Fibroblast of skin of scalp (primary cell): ENCODE data around the gene CDK6.
"Not testable (repeated sequence)": the region's sequence is repeated elsewhere in the genome, so short reads cannot be mapped to it uniquely, and the experiment has no call there.

Experiments
- DNase-seq: peaks from one replicate; pipeline ENCODE4 v3.0.0-alpha.2; 2013

Gene CDK6

DNA sequence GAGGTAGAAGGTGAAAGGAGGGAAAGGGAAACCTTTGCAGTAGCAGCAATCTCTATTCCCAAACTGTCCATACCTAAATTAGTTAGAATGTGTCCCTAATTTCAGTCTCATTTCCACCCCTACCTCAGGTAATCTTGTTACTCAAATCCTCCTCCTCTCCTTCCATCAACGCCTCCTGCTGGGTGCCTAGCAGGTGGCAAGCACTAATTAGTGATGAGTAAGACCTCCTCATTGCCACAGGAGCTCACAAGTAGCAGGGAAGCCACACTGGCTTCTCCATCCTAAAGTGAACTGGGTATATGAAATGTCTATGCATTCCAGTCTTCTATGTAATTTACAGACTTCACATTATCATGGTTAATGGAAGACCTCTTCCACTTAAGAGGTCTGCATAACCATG lies 220.5 kb downstream of the CDK6 start:
- DNase-seq: no peak

DNA sequence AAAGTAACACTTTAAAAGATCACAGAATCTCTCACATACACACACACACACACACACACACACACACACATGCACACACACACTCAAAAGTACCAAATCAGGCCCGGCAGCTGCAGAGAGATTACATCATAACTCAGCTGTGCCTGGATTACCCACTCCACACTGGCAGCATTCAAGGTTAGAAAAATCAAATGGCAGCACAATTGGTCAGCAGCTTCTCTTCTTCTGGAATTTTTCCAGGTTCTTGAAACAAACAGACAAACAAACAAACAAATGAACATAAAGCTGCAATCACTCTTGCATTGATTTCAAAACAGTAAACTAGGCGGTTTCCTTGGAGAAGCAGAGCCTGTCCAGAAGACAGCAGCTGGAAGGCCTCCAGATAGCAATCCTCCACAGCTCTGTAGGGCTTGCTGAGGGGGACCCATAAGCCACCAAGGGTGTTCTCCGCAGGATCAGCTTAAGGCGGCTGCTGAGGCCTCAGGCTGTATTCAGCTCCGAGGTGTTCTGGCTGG lies 221.7 kb downstream of the CDK6 start:
- DNase-seq: no peak

DNA sequence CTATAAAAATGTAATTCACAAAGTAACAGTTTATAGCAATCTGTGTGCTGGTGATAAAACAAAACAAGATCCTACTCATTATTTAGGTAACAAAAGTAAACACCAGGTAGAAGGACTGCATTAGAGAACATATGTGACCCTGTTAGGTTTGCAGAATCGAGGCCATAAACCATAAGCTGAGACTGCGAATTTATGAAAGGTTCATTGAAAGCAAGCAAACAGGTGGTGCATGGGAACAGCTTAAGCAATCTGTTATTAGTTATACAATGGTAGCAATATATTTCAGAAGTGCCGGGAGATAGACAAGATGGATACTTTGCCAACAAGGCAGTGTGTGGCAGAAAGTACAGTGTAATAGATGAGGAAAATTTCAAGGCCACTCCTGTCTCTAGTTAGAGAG lies 222.7 kb downstream of the CDK6 start:
- DNase-seq: no peak

DNA sequence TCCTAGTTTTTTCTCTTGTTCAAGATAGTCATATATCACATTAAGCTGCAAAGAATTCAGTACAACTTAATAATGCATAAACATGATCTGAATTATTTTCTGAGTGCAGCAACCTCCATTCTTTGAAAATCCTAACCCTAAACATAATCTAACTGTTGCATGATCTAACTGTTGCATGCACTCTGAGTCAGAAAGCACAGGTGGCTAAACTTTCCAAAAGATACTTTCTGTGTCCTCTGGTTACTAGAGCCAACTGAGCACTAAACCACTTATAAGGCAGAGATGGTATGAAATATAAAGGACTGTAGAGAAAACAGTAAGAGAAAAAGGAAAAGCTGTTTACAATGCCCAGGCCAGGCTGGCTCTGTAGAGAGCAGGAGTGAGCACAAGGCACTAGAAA lies 223.2 kb downstream of the CDK6 start:
- no peak for DNase-seq

DNA sequence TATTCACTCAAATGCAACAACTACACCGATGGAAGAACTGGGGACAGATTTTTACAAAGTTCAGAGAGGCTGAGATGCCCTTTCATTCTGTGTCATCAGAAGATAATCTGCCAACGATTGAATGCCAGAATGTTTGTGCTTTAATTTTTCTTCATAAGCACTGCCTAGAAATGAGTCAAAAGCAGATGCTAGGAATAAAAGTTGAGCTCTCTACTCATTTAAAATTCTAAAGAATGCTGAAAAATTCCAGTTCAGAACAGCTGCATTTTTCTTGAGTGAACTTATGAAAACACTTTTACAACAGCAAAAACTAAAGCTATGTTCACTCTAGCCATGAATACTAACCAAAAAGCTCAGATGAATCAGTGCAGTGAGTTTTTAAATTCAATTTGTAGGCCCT lies 223.9 kb downstream of the CDK6 start:
- DNase-seq: peak; percentile 83

DNA sequence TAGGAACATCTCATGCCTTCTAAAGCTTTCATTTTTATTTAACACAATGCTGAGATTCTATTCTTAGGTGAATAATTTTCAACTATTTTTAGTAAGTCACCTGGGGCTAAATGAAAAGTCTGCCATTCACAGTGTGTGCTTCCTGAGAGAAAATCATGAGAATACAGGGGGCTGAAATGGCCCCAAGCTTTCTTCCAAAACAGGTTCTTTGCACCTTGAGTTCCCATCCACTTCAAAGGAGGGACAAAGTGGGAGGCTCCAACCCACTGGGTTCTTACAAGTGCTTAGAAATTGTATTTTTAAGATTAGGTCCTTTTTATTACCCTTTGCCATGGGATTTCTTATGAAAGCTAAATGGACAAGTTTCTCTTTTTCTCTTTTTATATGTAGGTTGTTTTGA lies 224.6 kb downstream of the CDK6 start:
- no peak for DNase-seq

DNA sequence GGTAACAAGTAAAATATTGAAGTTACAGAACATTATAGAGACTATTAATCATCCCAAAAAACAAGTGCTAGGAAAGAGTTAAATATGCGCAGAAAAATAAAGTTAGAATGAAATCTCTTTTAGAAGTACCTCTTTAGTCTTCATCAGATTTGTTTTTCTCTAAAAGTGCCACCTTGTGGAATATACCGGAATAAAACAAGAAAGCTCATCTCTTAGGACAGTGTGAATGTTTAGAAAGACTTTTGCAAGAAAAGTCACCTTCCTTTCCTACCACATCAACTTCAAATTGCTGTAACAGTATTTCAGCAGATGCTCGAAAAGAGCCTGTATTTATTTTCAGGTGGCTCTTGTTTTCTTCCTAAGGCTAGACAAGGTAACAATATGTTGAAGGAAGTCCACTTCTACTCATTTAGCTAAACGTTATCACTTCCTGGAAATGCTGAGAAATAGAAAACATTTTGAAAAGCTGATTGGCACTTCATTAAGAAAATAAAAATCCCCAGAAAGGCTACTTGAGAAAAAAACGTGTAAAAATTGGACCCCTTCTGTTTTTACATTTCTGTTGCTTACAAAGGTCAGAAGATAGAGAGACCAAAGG lies 226.4 kb downstream of the CDK6 start:
- DNase-seq: peak; percentile 29

DNA sequence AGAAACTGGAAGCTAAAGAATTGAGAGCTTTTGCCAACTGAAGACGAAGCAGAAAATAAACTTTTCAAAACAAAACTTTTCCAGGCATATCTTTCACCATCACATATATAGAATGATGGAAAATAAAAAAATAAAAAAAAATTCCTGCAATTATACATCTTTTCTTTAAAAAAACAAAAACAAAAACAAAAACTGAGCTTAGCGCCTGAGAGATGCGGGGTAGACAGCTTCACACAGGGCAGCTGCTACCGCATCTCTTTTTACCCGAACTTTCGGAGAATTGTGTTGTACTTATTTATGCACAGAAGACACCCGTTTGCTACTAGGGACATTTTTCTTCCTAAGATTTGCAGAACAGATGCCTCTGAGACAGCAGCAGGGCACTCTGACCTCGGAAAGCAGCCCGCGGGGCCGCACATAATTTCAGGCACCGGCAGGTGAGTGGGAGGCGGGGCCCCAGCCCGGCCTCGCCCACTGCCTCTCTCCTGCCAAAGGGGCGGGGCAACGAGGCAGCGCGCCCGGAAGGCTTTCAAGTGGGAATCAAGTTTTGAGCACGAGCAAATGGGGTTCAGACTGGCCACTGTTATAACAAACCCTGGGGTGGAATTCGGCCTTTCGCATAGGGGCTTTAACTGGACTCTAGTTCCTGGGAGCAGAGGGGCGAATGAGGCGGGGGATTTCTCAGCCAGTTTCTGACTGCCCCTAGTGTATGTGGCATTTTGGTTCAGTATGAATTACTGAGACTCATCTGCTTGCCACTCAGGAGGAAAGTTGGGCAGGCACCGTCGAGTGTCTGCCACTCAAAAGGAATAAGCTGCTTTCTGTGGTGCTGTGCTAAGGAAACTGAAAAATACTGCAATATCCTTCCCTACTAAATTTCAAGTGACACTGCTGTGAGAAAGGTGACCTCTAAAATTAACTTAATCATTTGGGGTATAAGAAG lies 227.7 kb downstream of the CDK6 start:
- no peak for DNase-seq

DNA sequence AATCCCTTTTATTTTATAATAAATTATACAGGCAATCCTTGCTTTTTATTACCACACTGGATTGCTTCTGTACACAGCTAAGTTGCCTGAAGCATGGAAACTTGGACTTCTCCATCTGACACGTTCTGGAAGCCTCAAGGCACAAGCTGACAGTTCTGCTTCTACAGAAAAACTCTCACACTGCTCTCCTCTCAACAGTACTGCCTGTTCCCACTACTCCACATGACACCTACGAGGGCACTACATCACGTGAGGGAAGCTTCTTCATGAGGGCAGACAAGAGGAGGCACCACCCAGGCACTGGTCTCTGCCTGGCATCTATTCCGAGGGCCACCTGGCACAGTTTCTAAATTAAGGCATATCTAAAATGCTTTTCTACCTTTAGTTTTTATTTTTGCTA lies 229.4 kb downstream of the CDK6 start:
- DNase-seq: no peak

DNA sequence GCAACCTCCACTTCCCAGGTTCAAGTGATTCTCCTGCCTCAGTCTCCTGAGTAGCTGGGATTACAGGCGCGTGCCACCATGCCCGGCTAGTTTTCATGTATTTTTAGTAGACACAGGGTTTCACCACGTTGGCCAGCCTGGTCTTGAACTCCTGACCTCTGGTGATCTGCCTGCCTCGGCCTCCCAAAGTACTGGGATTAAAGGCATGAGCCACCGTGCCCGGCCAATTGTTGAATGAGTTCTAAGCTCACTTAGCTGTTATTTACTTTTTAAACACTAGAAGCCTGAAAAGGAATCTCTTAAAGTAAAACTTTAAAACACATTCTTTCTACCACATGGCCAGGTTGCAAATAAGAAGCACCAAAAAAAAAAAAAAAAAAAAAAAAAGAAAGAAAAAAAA lies 231.9 kb downstream of the CDK6 start:
- DNase-seq: not testable (repeated sequence)

DNA sequence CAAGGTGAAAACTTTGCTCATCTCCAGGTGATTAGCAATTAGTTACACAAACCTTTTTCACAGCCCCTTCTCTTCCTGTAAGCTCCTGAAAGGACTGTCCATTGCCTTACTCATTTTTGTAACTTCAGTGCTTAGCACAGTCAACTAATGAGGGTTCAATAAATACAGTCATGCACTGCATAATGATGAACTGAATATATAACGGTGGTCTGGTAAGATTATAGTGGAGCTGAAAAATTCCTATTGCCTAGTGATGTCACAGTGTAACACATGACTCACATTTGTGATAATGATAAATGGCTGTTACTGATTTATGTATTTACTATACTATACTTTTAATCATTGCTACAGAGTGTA lies 233.3 kb downstream of the CDK6 start:
- no peak for DNase-seq

DNA sequence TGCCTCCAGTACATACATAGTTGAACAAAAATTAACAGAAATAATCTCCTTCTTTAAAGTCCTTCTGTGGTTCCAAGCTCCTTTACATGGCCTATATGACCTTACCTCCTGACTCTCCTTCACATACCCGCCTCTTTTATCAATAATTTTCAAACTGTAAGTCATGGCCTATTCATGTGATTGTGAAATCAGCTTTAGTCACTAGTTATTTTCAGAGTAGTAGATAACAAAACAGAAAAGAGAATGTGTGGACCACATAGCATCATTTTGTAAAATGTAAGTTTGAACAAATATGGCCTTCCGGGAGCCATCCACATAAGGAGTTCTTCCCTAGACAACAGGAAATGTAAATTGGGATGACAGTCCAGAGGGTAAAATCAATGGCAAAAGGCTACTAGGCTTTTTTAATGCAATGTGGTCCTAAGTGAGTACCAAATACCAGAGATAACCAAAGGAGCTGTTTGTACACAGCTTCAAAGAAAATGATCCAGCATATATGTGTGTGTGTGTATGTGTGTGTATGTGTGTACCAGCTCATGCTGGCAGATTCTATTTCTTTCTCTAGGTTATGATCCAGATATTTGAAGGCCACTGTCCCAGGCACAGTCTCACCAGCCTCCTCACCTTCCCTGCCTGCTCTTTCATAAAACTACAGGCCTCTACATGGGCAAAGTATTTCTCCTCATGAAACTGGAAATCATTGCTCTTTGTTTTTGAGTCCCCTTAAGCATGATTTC lies 233.9 kb downstream of the CDK6 start:
- DNase-seq: no peak

DNA sequence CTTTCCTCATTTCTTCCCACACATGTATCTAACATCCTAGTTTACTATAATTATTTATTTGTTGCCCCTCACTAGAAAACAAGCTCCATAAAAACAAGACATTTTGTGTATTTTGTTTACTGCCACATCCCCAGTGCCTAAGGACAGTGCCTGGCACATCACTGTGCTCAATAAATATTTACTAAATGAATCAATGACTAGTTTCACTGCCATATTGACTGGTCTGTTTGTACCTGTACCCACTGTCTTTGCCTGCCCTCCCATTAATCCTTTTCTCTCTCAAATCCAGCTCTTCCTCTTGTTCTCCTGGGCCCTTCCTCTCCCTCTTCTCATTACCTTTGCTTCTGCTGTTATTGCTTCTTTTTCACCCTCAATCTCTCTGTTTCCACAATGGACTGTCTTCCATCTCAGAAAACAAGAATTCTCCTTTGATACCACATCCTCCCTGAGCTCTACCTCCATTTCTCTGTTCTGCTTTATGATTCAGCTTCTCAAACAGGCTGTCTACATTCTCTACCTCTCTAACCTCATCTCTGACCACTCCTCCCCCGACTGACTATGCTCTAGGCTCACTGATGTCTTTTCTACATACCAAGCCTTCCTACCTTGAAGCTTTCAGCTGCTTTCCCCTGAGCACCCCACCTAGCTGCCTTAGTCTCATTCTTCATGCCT lies 237.9 kb downstream of the CDK6 start:
- no peak for DNase-seq

DNA sequence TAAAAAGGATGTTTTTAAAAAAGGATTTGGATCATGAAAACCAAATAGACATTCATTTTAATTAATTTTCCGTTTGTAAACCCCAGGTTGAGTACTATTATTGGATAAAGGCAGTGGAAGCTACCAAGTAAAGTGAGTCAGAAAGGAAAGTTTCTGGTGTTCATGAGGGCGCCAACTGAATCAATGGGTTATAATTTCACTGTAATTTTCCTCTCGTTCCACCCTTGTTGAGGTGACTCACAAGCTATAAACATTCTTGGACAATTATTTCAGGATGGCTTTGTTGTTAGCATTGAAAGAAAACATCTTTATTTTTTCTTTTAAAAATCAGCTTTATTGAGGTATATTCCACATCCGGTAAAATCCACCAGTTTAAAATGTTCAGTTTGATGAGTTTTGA lies 241.1 kb downstream of the CDK6 start:
- peak; percentile 20 for DNase-seq

DNA sequence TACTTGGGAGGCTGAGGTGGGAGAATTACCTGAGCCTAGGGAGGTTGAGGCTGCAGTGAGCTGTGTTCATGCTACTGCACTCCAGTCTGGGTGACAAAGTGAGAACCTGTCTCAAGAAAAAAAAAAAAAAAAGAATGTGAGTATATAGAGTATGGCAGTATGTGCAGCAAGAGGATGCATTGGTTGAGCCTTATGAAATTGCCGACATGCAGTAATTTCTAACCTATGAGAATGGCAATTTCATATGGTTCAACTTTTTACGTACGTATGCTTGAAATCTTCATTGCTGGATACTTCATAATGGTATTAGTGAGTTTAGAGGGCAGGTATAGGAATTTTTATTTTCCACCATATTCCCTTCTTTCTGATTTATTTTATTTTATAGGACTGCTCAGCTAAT lies 241.6 kb downstream of the CDK6 start:
- DNase-seq: no peak

DNA sequence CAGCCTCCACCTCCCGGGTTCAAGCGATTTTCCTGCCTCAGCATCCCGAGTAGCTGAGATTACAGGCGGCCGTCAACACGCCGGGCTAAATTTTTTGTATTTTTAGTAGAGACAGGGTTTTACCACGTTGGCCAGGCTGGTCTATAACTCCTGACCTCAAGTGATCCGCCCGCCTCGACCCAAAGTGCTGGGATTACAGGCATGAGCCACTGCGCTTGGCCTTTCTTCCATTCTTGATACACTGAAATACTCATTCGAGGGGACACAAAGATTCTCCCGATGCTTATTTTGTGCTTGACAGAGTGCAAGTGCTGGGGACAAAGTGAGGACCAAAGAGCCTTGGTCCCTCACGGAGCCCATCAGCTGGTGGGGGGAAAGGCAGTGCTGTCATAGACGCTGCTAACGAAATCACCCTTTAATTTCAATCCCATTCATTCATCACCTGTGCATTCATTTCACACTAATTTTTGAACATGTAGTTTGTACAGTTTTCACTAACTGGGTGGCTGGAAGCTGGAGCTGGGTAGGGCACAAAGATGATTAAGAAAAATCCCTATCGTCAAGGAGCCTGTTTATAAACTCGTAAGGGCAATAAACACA lies 245.6 kb downstream of the CDK6 start:
- DNase-seq: no peak

DNA sequence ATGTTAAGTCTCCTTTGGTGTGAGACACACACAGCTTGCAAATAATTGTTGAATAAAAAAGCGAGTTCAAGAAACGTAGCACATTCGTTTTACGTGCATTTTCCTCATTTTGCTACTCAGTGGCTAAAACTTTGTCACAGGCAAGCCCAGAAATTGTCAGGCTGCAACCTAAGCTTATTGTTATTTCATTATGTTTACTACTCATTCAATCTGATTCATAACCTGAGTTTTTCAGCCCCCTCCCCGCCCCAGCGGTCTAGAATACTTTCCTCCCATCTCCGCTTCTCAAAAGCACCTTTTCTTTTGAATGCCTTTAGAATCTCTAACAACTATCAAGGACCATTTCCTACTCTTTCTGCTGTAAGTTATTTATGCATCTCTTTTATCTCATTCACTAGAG lies 247.3 kb downstream of the CDK6 start:
- no peak for DNase-seq

DNA sequence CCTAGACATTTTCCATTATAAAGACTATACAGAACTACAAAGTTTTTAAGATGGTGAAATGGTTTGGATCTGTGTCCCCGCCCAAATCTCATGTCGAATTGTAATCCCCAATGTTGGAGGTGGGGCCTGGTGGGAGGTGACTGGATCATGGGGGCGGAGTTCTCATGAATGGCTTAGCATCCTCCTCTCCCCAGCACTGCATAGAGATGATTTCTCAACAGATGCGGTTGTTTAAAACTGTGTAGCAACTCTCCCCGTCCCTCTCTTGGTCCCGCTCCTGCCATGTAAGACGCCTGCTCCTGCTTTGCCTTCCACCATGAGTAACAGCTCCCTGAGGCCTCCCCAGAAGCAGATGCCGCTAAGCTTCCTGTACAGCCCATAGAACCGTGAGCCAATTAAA lies 247.8 kb downstream of the CDK6 start:
- DNase-seq: no peak

DNA sequence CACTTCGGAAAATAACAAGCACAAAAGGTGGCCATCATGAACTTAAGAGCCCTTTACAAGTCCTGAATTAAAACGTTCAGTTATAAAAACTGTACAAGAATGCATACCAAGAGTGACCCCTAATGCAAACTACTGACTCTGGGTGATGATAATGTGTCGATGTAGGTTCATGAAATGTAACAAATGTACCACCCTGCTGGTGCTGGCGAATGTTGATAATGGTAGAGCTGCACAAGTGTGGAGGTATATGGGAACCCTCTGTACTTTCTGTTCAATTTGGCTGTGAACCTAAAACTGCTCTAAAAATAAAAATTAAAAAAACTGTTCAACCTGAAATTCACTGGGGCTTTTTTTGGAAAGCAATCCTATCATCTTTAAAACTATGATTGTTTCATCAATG lies 249.5 kb downstream of the CDK6 start:
- DNase-seq: no peak

DNA sequence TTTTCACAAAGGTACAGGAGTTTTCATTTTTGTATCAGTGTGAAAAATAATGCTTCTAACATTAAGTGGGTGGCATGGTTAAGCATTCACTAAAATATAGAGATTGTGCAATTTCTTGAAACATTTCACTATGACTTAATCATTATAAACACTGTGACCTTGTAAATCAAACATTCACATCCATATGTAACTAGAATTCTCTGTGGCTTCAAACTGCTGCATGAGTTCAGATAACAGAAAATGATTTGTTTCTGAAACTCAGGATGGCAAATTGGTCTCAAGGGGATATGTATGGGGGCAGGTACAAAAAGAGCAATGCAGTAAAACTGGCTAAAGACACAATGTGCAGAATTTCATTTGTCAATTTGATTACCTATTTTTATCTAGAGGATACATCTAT lies 250.0 kb downstream of the CDK6 start:
- DNase-seq: peak; percentile 43

DNA sequence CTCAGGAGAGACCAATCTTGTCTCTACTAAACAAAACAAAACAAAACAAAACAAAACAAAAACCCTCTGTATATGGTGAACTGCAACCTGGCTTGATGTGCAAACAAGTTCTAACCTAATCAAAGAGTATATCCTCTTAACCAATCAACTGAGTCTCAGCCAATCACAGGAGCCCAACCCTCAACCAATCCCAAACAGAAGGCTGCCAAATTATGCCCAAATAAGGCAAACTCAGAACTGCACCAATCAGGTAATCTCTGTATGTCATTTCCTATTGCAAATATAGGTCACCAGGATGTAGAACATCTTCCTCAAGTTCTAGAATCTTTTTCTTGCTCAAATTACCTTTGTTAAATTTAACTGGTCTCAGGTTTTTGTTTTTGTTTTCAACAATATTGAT lies 251.4 kb downstream of the CDK6 start:
- no peak for DNase-seq

DNA sequence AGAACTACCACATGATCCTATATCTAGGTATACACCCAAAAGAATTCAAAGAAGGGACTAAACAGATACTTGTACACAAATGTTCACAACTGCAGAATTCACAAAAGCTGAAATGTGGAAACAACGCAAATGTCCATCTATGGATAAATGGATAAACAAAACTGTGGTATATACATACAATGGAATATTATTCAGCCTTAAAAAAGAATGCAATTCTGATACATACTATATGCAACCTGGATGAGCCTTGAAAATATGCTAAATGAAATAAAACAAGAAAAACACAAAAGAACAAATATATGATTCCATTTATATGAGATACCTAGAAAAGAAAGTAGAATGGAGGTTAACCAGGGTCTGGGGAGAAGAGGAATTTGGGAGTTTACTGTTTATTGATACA lies 253.4 kb downstream of the CDK6 start:
- no peak for DNase-seq

DNA sequence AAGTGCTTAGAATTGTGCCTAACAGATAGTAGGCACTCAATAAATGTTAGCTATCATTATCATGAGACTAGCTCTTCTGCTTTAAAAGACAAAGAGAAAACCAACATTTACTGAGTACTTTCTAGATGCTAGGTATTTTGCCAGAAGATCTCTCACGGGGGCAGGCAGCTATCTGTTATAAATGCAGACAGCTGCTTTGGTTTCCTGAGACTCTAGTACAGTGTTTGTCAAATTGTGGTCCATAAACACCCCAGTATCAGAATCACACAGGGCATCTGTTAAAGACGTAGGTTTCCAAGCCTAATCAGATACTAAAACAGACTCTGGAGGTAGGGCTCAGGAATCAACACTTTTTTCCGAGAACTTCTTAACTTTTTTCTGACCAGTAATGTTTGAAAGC lies 260.1 kb downstream of the CDK6 start:
- no peak for DNase-seq
